C1 segment of cervical spinal cord (tissue), 14 donors: Measurements from ENCODE around the gene NHEJ1.

ENCODE experiments used
- DNase-seq, 14 donors: peaks; one replicate each; lab custom pipeline; 2025; lab: John Stamatoyannopoulos, UW

The NHEJ1 gene

DNA sequence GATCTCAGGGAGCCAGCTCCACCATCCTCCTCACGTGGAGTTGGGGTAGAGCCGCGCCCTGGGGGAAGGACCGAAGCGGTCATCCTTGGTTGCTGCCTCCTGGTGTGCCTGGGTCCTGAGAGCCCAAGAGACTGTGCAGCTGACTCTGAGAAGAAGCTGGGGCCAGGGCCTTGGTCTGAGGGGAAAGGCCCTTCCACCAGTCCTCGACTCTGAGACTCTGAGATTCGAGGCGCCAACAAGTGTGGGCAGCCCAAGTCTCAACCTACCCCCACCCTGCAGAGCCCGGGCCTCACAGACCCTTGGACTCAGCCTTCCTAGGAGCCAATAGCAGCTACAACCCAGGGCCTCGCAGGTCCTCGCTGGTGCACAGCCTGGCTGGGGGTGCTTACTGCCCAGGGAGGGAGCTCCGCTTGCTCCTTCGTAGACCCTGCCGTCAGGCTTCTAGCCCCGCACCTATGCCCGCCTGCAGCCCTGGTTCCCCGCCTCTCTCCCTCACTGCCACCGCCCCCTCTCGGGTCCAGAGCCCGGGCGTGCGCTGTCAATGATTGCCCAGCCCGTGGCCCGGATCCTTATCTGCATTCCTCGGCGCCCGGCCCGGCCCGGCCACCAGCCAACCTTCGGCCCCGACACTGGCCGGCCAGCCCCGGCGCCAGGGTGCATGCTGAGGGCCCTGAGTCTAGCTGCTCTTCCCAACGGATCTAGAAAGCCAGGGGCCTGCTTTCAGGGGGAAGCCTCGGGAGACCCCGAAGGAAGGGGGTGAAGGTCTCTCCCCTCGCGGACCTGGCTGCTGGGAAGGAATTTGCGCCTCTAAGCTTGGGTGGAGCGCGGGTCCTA is 101.9 kb downstream of the NHEJ1 start:
- no peak for DNase-seq

DNA sequence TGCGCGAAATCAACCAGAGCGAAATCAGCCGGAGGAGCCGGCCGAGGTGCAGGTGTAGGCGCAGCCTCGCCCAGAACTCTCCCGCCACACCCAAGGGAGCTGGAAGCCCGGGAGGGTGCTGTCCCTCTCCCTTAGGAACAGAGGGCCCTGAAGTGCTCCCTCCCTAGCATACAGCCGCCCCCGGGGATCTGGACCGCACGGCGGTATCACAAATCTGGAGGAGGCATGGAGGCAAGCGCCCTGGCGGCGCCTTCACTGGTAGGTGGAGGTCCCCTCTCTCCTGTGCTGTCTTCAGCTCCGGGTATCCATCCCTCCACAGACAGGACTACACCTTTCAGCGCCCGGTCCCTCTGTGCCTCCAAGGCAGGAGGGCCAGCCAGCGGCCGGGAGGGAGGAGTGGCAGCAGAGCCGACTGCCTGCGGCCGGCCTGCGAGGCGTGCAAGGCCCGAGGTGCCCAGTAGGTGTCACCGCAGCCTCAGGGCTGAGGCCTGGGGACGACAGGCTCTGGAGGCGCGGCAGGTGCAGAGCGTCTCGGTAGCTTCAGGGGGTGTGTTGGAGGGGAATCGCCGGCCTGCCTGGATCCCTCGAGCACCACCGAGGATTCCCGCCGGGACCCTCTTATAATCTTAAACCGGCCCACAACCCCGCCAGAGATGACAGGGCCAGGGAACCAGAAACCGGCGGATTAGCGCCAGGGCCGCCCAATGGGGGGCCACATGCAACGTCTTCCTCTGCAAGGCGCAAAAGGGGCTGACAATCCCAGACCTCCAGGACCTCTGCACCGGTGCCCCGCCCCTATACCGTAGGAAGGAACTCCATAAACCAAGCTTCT is 102.7 kb downstream of the NHEJ1 start:
- DNase-seq: peak in 12 of 14 donors; percentile 10 to 70 (median 46)

DNA sequence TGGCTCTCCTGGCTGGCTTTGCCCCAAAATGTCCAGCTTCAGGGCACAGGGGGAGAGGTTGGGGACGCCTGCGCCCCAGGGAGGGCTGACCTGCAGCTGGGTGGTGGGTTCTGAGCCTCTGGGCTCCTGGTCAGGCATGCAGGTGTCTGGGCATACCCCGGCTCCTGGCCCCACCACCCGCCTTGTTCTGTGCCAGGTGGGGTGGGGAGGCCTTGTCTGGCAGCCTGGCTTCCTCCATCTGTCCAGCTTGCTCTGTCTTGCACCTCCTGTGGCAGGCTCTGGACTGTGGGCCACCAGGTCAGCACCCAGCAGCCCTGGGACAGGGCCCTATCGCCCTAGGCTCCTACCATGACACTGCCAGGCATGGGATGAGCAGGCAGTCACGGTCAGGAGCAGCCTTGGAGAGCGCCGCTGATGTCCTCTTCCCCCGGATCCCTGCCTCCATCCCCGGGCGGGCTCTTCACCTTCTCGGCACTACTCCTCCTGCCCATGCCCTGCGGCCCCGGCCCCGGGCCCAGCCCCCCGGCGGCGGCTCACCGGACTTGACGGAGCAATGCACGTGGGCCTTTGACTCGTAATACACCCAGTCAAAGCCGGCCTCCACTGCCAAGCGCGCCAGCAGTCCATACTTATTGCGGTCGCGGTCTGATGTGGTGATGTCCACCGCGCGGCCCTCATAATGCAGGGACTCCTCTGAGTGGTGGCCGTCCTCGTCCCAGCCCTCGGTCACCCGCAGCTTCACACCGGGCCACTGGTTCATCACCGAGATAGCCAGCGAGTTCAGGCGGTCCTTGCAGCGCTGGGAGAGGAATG is 103.5 kb downstream of the NHEJ1 start:
- no peak for DNase-seq

DNA sequence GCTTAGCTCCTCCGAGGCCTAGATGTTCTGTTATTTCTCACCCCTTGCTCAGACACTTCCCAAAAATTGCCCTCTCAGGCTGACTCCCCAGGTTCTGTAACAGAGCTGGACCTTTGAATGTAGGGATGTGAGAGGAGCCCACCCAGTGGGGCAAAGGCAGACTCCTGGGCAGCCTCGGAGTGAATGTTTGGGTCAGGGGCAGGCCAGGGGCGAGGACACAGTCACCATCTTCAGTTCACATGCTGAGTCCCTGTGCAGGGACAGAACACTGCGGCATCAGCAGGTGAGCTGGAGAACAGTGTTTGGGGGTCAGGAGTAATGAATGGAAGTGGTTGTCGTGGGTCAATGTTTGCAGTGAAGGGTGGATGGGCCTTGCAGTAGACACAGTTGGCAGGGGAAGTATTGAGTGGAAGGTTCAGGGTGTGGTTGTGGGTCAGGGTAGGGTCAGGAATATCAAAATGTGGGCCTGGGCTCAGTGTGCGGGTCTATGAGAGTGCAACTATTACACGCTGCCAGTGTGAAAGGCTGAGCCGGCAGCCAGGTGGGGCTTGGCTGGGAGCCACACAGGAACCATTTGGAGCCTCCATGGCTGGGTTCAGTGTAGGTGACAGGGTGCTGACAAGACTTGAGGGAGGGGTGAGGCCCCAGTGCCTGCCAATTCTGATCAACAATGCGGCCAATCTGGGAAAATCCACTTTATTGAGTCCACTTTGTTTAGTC is 104.3 kb downstream of the NHEJ1 start:
- DNase-seq: no peak

DNA sequence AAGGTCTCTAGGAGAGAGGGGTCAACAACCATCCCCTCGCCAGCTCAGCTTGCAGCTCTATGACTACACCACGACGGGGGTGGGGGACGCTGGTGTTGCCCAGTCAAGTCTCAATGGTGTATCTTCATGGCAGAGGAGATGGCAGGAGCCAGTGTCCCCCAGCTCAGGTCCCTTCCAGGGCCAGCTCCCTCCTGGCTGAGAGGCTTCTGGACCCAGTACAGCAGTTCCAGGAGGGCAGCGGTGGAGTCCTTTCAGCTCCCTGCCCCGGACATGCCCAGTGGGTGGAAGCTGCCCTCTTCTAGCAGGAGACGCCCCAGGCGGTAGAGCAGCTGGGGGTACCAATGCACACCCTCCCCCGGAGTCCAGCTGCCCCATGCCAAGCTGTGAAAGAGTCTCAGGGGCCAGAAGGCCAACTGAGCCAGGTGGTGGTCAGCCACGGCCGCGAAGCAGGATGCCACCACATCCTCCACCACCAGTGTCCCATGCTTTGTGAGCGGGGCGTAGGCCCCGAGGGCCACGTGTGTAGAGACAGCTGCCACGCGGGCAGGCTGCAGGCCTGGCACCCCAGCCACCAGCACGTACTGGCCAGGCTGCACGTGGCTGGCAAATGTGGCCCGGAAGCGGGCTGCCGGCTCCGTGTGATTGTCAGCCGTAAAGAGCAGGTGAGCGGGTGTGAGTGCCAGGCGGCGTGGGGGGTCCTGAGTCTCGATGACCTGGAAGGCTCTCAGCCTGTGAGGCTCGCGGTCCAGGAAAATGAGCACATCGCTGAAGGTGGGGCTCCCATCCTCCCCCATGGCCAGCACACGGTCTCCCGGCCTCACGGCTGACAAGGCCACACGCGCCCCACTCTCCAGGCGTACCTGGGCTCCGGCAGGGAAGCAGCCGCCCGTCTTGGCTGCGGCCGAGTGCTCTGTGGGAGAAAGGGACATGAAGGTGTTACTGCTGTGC is 105.4 kb downstream of the NHEJ1 start:
- DNase-seq: no peak

DNA sequence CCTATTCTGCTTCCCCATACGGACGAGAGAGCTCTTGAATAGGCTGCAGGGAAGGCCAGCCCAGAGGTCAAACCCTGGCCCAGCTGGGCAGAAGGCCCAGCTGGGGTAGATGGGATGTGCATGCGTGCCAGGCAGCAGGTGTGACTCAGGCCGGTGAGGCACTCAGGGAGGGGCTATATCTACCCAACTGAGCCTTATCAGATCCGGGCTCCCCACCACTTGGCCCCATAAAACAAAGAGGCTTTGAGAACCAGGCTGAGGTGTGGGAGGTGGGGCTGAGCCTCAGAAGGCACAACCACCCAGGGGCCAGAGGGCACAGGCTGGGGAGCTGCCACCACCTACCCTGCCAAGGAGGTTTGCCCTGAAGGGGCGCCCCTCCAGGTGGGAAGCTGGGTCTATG is 111.3 kb downstream of the NHEJ1 start:
- DNase-seq: no peak

DNA sequence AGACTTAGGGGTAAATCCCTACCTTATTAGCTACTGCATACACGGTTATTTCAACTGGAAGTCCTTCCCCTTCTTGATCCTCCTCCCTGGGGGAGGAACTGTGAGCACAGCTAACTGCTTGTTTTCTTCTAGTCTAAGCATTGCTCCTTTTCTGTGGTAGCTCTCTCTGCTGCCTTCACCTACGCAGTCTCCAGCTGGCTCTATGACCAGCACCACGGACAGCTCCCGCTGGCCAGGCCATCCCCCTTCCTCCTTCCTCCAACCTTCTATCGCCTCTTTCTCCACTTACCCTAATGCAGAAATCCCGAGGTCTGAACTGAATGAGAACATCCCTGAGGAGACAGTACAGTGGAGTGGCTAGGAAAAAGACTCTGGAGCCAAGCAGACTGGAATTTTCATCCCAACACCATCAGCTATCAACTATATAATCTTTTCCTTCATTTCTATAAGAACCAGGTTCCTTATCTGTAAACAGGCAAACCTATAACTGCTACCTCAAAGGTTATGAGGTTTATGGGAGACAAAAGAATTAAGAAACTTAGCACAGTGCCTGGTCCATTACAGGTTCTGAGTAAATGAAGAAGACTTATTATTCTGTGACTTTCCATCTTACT is 114.6 kb downstream of the NHEJ1 start:
- peak in 1 of 14 donors; percentile 14 for DNase-seq

DNA sequence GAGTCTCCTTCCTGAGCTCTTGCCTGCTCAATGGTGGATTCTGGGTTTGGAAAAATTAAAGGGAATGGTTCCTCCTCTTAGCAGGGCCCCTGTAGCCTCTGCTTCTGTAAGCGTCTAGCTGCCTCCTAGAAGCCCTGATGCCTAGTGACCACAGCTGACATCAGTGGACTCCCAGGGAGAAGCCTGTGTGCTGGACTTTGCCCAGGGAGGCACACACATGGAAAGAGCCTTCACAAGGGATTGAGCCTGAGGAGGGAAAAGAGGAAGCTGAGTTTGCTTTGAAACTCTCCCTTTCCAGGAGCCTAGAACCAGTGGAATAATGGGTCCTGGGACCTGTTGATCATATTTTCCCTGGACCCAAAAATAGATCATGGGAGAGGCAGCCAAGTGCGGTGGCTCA is 117.9 kb downstream of the NHEJ1 start:
- no peak for DNase-seq

DNA sequence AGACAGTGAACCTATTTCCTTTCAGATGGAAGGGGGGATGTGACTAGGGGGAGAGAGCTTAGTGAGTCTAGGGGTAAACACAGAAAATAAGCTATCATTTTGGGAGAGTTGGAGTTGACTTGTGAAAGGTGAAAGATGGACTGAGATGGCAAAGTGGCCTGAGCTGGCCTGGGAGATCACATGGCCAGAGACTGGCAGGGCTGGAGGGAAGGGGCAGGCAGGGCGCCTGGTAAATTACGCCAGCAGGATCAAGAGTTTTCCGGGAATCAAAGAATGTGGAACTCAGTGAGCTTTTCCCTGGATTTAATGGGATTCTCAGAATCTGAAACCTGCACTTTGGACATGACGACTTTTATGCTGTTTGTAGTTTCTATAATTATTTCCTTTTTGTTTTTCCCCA is 118.5 kb downstream of the NHEJ1 start:
- DNase-seq: no peak

DNA sequence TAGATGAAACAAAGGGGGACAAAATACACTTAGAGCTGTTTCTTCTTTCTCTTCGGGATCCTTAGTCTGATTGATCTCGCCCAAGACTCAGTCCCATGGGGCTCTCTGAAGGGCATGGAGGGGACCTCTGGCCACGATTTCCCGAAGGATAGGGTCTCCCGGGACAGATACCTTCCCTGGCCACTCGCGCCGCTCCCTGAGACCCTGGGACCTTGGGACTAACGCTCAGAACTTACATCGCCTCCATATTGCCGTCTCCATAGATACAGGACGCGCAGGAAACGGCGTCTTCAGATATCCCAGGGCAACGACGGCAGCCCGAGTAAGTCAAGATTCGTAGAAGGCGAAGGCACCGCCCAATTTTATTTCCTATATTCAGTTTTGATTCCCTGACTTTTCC is 119.4 kb downstream of the NHEJ1 start, which contains the start of gene CFAP65:
CFAP65 (minus strand) TSS at position 265 of the 400 bp plus-strand sequence. CDS start 2,468 bp downstream, outside the sequence.
- DNase-seq: peak in 9 of 14 donors; percentile 8 to 53 (median 22)

DNA sequence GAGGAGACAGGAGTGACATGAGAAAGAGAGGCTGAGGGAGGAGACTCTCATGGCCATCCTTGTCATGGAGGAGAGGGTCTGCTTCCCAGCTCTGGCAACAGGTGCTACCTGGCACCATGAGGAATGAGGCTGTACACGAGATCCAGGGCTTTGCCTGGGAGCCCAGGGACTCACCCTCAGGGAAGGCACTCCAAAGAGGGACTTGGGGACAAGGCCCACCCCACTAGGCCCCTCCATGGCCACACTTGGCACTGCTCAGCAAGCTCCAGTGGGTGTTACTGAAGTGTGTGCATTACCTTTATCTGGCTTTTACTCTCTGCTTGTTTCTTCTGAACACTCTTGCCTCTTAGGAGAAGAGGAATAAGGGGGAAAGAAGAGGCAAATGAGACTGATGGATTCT is 122.0 kb downstream of the NHEJ1 start:
- no peak for DNase-seq

DNA sequence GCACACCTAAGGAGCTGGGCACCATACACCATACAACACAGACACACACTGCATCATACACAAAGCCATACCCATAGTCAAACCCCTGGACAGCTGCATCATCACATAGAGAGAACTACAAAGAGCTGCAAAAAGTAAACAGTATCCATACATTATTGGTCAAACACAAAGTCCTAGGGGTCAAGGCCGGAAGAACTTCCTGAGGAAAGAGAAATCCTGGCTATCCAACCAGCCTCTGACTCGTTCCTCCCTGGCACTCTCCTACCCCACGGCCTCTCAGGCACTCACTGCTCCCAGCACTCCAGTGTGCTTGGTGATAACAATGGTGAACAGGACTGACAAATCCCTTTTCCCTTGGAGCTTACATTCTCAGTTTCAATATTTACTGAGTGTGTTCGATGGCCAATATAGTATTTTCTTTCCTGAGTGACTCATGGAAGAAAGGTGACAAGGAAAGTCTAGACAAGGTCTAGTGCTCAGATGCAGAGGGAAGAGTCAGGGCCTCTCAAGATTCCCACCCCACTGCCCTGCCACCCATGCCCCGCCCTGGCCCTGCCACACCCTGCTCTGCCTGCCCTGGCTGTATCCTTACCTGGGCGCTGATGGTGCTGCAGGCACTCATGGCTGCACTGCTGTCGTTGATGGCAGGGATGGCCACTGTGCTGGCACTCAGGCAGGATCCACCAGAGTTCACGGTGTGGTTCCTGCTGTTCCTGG is 122.7 kb downstream of the NHEJ1 start:
- DNase-seq: no peak

DNA sequence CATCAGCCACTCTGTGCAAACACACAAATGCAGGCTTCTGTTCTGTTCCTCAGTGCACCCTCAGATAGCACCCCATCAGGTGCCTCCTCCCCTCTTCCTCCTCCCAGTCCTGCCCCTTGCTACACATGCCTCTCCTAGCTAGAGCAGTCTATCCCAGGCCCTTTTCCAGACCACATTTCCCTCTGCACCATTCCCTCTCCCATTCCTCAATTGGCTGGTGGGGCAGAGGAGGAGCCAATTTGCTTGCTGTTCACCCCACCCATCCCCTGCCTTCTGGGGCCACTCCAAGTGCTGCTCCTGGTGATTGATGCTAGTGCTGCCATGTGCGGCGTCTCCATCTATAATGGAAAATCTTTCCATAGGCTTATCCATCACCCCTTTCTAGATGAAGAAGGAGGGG is 124.7 kb downstream of the NHEJ1 start:
- no peak for DNase-seq

DNA sequence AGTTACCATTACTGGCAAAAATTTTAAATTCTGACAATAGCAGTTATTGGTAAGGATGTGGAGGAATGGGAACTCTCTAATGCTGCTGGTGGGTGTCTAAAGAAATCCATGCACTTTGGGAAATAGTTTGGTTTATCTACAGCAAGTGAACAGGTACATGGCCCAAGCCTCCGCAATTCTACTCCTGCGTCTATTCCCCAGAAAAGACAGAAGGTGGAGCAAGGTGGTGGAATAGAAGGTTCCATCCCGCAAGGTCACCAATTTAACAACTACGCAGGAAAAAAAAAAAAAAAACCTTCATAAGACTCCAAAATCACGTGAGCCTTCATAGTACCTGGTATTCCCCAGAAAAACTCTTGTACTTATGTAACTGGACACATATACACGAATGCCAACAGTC is 125.8 kb downstream of the NHEJ1 start:
- no peak for DNase-seq

DNA sequence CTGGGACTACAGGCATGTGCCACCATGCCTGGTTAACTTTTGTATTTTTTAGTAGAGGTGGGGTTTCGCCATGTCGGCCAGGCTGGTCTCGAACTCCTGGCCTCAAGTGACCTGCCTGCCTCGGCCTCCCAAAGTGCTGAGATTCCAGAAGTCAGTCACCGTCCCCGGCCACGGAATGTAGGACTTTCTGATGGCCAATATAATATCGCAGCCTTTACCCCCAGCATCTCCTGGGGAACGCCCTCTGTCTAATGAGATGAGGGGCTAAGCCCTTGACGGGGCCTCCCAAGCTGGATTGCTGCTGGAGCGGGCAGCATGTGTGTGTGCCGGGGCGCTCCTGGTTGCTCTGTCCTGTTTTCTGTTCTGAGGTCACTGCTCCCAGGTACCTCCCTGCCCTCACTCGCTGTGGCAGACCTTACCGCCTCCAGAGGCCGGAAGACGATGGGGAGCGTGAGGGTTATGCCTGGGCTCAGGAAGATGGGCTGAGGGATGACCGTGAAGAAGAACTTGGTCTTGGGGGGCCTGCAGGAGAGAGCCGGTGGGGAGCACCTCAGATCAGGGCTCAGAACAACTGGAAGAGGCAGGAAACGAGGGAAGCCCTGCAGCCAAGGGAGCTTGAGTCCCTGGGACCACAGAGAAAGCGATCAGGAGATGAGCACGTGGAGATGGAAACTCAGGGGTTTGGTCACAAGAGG is 128.4 kb downstream of the NHEJ1 start:
- no peak for DNase-seq

DNA sequence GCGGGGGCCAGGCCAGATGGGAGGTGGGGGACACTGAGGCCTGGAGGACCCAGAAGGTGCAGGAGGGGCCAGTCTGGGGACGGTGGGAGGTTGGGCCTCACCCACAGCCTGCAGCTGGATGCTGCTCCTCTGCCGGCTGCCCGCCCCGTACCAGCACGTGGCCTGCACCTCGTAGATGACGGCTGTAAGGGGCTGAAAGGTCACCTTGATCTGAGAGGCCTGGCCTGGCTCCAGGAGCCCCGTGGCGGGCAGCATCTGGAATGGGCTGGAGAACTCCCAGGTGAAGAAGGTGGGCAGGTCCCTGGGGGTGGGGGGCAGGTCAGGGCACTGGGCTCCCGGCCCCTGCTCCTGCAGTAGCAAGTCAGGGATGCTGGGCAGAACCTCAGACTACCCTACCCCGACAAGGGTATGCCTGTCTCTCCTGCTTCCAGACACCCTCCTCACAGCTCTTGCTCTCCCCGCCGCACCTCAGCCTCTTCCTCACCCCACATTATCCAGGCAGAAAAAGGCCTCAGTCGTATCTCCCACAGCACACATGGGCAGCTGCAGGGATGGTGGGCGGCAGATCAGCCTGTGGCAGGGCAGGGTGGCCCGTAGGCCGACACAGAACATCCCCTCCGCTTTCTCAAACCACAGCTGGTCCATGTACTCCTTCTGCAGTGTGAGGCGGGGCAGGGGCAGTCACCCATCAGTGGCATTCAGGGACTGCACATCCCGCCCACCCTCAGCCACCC is 129.4 kb downstream of the NHEJ1 start:
- no peak for DNase-seq

DNA sequence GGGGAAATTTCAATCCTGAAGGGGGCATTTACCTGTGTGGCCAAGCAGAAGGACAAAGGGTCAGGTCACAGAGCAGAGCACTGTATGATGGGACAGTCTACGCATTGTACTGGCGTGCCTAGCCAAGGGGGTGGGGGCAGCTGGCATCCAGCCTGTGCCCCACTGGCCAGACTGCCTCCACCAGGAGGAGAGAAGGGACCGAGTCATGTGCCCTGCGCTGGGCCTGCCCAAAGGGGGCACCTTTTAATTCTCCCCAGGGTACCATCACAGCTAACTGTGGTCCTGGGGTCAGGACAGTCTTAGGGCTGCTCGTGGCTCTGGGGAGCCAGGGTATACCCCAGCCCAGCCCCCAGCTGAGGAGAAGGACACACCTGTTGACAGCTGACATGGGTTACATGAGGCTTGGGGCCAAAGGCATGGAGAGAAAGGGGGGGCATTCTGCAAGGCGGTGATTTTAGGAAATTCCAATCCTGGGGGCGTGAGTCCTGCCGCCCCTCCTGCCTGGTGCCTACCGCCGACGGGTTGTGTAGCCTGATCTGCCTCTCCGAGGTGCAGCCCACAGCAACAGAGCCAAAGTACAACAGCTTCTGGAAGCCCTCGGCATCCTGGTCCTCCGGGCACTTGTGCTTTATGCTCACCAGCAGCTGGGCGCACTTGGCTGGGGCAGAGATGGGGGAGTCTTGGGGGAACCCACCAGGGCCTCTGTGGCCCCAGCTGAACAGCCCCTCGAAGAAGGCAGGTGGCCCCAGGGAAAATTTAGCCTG is 130.3 kb downstream of the NHEJ1 start:
- DNase-seq: no peak
